HEK293 (cell line): ENCODE data around the gene ARFRP1.

Experiments
- ATF2 ChIP-seq: fragments of 450-650 bp; formaldehyde crosslinking; IDR thresholded peaks from 2 replicates; pipeline ENCODE4 v1.5.1; 2016; ENCODE audit warnings: missing biosample characterization, missing genetic modification characterization, low read depth
- GLIS1 ChIP-seq: fragments of 450-650 bp; formaldehyde crosslinking; IDR thresholded peaks from 2 replicates; pipeline ENCODE4 v1.5.1; 2016; ENCODE audit warnings: missing biosample characterization, missing genetic modification characterization
- HOXD13 ChIP-seq: sonication (generic); formaldehyde crosslinking; IDR thresholded peaks from 2 replicates; pipeline ENCODE4 v1.8.0; 2022; ENCODE audit warnings: missing genetic modification reagents, borderline replicate concordance
- KLF7 ChIP-seq: fragments of 450-650 bp; formaldehyde crosslinking; IDR thresholded peaks from 2 replicates; pipeline ENCODE4 v1.5.1; 2016; ENCODE audit warnings: missing biosample characterization, missing genetic modification characterization, borderline replicate concordance
- PRDM2 ChIP-seq: fragments of 450-650 bp; formaldehyde crosslinking; IDR thresholded peaks from 2 replicates; pipeline ENCODE4 v1.5.1; 2016; ENCODE audit warnings: missing biosample characterization, missing genetic modification characterization, borderline replicate concordance
- REST ChIP-seq: fragments of 450-650 bp; formaldehyde crosslinking; IDR thresholded peaks from 2 replicates; pipeline ENCODE4 v1.5.1; 2016; ENCODE audit warnings: missing biosample characterization, missing genetic modification characterization
- SP3 ChIP-seq: fragments of 450-650 bp; formaldehyde crosslinking; IDR thresholded peaks from 2 replicates; pipeline ENCODE4 v1.5.1; 2016; ENCODE audit warnings: missing biosample characterization, missing genetic modification characterization
- SP7 ChIP-seq: fragments of 450-650 bp; formaldehyde crosslinking; IDR thresholded peaks from 2 replicates; pipeline ENCODE4 v1.5.1; 2016; ENCODE audit warnings: missing biosample characterization, missing genetic modification characterization
- TRIM28 ChIP-seq: IDR thresholded peaks from 2 replicates; pipeline ENCODE4 v1.6.1; 2011; ENCODE audit warnings: low read length, control low read depth, borderline replicate concordance
- YY2 ChIP-seq: fragments of 450-650 bp; formaldehyde crosslinking; IDR thresholded peaks from 2 replicates; pipeline ENCODE4 v1.5.1; 2016; ENCODE audit warnings: missing biosample characterization, missing genetic modification characterization
- ZFP69B ChIP-seq: fragments of 450-650 bp; formaldehyde crosslinking; IDR thresholded peaks from 2 replicates; pipeline ENCODE4 v1.5.1; 2016; ENCODE audit warnings: missing biosample characterization, missing genetic modification characterization
- ZNF146 ChIP-seq: fragments of 450-650 bp; formaldehyde crosslinking; IDR thresholded peaks from 2 replicates; pipeline ENCODE4 v1.5.1; 2016; ENCODE audit warnings: missing biosample characterization, missing genetic modification characterization
- ZNF155 ChIP-seq: fragments of 450-650 bp; formaldehyde crosslinking; IDR thresholded peaks from 2 replicates; pipeline ENCODE4 v1.5.1; 2016; ENCODE audit warnings: missing biosample characterization, missing genetic modification characterization
- ZNF184 ChIP-seq: fragments of 450-650 bp; IDR thresholded peaks from 2 replicates; pipeline ENCODE4 v1.5.1; 2018; ENCODE audit warnings: missing biosample characterization, mild to moderate bottlenecking, missing genetic modification characterization
- ZNF292 ChIP-seq: fragments of 450-650 bp; formaldehyde crosslinking; IDR thresholded peaks from 2 replicates; pipeline ENCODE4 v1.5.1; 2016; ENCODE audit warnings: low read depth, missing biosample characterization, missing genetic modification characterization, borderline replicate concordance
- ZNF501 ChIP-seq: fragments of 450-650 bp; formaldehyde crosslinking; IDR thresholded peaks from 2 replicates; pipeline ENCODE4 v1.5.1; 2016; ENCODE audit warnings: missing biosample characterization, missing genetic modification characterization
- ZNF513 ChIP-seq: fragments of 450-650 bp; IDR thresholded peaks from 2 replicates; pipeline ENCODE4 v1.5.1; 2018; ENCODE audit warnings: missing biosample characterization, missing genetic modification characterization
- ZNF580 ChIP-seq: fragments of 450-650 bp; formaldehyde crosslinking; IDR thresholded peaks from 2 replicates; pipeline ENCODE4 v1.5.1; 2016; ENCODE audit warnings: missing biosample characterization, missing genetic modification characterization
- ZNF624 ChIP-seq: fragments of 450-650 bp; formaldehyde crosslinking; IDR thresholded peaks from 2 replicates; pipeline ENCODE4 v1.5.1; 2017; ENCODE audit warnings: missing biosample characterization, missing genetic modification characterization
- ZNF843 ChIP-seq: fragments of 450-650 bp; formaldehyde crosslinking; IDR thresholded peaks from 2 replicates; pipeline ENCODE4 v1.5.1; 2016; ENCODE audit warnings: missing biosample characterization, missing genetic modification characterization
- ZSCAN18 ChIP-seq: fragments of 450-650 bp; formaldehyde crosslinking; IDR thresholded peaks from 2 replicates; pipeline ENCODE4 v1.5.1; 2016; ENCODE audit warnings: missing biosample characterization, missing genetic modification characterization
- ZSCAN30 ChIP-seq: fragments of 450-650 bp; IDR thresholded peaks from 2 replicates; pipeline ENCODE4 v1.5.1; 2018; ENCODE audit warnings: missing biosample characterization, mild to moderate bottlenecking, missing genetic modification characterization, moderate library complexity
- ZSCAN5A ChIP-seq: fragments of 450-650 bp; formaldehyde crosslinking; IDR thresholded peaks from 2 replicates; pipeline ENCODE4 v1.5.1; 2016; ENCODE audit warnings: missing biosample characterization, missing genetic modification characterization

ARFRP1 gene

GRCh38 chr20:63653041-63653973, 54.5 kb downstream of the ARFRP1 start, which contains the start of gene STMN3 (continued):
- TF ChIP-seq ZSCAN5A (tag by site-specific recombination) (0 out of 2 replicates have a peak, but pooled peaks have one; percentile 18), PRDM2 (no peak), ZNF513 (tag by site-specific recombination) (peak; percentile 77), ZNF155 (tag by site-specific recombination) (no peak), ZNF580 (peak; percentile 61; the same call in 1 of the 2 replicates), ATF2 (tag by site-specific recombination) (no peak), YY2 (tag by site-specific recombination) (0 out of 2 replicates have a peak, but pooled peaks have one; percentile 16), ZNF843 (0 out of 2 replicates have a peak, but pooled peaks have one; percentile 28), ZSCAN18 (tag by site-specific recombination) (no peak), ZSCAN30 (peak; percentile 79), ZNF146 (tag by site-specific recombination) (no peak), KLF7 (tag by site-specific recombination) (peak; percentile 78), ZNF624 (tag by site-specific recombination) (no peak), GLIS1 (tag by site-specific recombination) (peak; percentile 29; the same call in 1 of the 2 replicates), ZNF501 (no peak), SP3 (tag by site-specific recombination) (peak; percentile 91), TRIM28 (no peak), ZNF292 (no peak), REST (tag by site-specific recombination) (peak; percentile 100), HOXD13 (CRISPR knock-in tag) (no peak), ZNF184 (tag by site-specific recombination) (no peak), SP7 (peak; percentile 59), ZFP69B (tag by site-specific recombination) (peak; percentile 93)
